HepG2 (cell line): ENCODE measurements around the gene TUBB4A.

Experiments used
- RAD21 ChIP-seq: fragments of 450-650 bp; formaldehyde crosslinking; IDR thresholded peaks from 2 replicates; pipeline ENCODE4 v1.5.0; 2020; ENCODE audit warnings: mild to moderate bottlenecking
- YY1 ChIP-seq: IDR thresholded peaks from 2 replicates; pipeline ENCODE4 v1.6.1; 2011; ENCODE audit warnings: low read length, low read depth, moderate library complexity, mild to moderate bottlenecking; ENCODE audit not compliant: insufficient read depth, insufficient replicate concordance
- ZNF335 ChIP-seq: sonication (generic); formaldehyde crosslinking; IDR thresholded peaks from 2 replicates; pipeline ENCODE4 v1.4.0; 2020; ENCODE audit warnings: missing genetic modification reagents
- TF ChIP-seq, protein P1 (sequence below): sonication (generic); formaldehyde crosslinking; IDR thresholded peaks from 2 replicates; pipeline ENCODE4 v1.5.0; 2020; ENCODE audit warnings: mild to moderate bottlenecking, missing genetic modification reagents, moderate library complexity

DNA sequence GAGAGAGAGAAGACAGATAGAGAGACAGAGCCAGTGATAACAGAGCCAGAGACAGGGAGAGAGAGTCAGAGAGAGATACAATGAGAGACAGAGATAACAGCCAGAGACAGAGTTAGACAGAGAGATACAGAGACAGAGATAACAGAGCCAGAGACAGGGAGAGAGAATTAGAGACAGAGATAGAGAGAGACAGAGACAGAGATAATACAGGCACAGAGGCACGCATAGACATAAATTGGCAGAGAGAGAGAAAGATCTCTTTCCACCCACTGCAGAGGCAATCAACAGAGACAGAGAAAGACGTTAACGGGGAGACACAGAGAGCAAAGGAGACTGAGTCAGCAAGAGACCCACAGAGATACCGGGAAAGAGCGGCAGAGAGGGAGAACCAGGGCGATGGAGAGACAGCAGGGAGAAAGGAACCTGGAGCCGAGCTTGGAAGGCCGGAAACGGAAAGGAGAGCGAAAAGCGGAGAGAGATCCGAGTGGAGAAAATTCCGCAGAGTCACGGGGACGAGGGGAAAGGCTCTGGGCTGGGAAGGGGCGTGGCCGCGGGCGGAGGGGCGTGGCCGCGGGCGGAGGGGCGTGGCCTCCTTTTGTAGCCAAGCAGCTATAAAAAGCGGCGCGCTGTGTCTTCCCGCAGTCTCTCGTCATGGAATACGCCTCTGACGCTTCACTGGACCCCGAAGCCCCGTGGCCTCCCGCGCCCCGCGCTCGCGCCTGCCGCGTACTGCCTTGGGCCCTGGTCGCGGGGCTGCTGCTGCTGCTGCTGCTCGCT, 28.5 kb upstream of the TUBB4A start, which contains the start of gene TNFSF9:
- no peak for TF ChIP-seq ZNF335 (CRISPR knock-in tag)
- TF ChIP-seq YY1: no peak
- TF ChIP-seq RAD21 (CRISPR knock-in tag): no peak
- TF ChIP-seq, protein P1, sequence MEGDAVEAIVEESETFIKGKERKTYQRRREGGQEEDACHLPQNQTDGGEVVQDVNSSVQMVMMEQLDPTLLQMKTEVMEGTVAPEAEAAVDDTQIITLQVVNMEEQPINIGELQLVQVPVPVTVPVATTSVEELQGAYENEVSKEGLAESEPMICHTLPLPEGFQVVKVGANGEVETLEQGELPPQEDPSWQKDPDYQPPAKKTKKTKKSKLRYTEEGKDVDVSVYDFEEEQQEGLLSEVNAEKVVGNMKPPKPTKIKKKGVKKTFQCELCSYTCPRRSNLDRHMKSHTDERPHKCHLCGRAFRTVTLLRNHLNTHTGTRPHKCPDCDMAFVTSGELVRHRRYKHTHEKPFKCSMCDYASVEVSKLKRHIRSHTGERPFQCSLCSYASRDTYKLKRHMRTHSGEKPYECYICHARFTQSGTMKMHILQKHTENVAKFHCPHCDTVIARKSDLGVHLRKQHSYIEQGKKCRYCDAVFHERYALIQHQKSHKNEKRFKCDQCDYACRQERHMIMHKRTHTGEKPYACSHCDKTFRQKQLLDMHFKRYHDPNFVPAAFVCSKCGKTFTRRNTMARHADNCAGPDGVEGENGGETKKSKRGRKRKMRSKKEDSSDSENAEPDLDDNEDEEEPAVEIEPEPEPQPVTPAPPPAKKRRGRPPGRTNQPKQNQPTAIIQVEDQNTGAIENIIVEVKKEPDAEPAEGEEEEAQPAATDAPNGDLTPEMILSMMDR: no peak
